BJ (cell line): Measurements from ENCODE around the gene SLC9A5. TPM values are rescaled to one million over a fixed set of nuclear protein-coding genes. Genes with fewer than 3 reads are reported as not detected.

Experiments used
- CTCF ChIA-PET: fragments of 350-600 bp; formaldehyde crosslinking; extraction: SDS; loops from one replicate; lab custom pipeline; 2021; ENCODE audit warnings: antibody characterized with exemption, inconsistent platforms; lab: Yijun Ruan, JAX
- POLR2A ChIA-PET: fragments of 300-600 bp; sonication (Branson Sonifier 250); formaldehyde crosslinking; extraction: SDS; loops from one replicate; lab custom pipeline; 2021; ENCODE audit warnings: antibody characterized with exemption; lab: Charles Lee
- DNase-seq: peaks from one replicate; pipeline ENCODE4 v3.0.0-alpha.2; 2011; ENCODE audit warnings: low read depth
- H3K27me3 ChIP-seq: 2 replicates; pipeline ENCODE4 v1.6.0; 2011; ENCODE audit warnings: low read length; ENCODE audit not compliant: control insufficient read depth, insufficient read depth
- H3K36me3 ChIP-seq: 2 replicates; pipeline ENCODE4 v1.5.1; 2011; ENCODE audit warnings: low read length; ENCODE audit not compliant: control insufficient read depth, insufficient read depth
- H3K4me3 ChIP-seq: 2 replicates; pipeline ENCODE4 v1.5.1; 2011; ENCODE audit warnings: low read depth, mild to moderate bottlenecking, control low read depth, low read length
- polyA plus RNA-seq: library from polyadenylated mRNA; depleted of rRNA; stranded (reverse); fragments of >200 nt; gene quantifications from 2 replicates; pipeline ENCODE4 v1.2.3, GENCODE V29; 2011
- TF ChIP-seq, protein P1 (sequence below): IDR thresholded peaks from 2 replicates; pipeline ENCODE4 v1.5.1; 2011; ENCODE audit warnings: low read depth, mild to moderate bottlenecking, control low read depth, inconsistent platforms, low read length, moderate library complexity; ENCODE audit not compliant: insufficient read depth

The SLC9A5 gene
- polyA plus RNA-seq, 1 experiment = 2.6 TPM

DNA sequence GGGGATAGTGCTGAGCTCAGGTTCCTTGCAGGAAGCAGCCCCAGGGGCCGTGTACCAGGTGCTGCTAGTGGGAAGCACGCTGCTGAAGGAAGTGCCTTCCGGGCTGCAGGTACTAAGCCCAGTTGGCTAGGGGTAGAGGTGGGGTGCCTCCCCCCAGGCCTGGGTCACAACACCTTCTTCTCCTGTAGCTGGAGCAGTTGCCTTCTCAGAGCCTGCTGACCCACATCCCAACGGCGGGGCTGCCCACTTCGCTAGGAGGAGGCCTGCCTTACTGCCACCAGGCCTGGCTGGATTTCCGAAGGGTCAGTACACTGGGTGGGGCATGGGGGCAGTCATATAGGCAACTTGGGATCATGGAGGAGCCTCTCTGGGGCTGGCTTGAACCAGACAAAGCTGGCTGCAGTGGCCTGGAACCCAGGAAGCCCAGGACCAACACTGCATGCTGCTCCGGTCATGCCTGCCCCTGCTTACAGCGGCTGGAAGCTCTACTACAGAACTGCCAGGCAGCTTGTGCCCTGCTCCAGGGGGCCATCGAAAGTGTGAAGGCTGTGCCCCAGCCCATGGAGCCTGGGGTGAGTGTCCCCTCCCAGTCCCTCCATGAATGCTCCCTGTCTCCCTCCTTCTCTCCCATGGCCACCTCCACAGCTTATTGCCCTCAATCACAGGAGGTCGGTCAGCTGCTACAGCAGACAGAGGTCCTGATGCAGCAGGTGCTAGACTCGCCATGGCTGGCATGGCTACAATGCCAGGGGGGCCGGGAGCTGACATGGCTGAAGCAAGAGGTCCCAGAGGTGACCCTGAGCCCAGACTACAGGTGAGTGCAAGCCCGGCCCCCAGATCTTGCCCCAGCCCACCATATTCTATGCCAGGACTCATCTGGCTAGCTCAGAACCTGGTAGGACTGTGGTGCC, 33.0 kb downstream of the SLC9A5 start:
- H3K4me3 ChIP-seq = no peak overlapping the region
- CTCF ChIA-PET = interaction anchor here (0.5 to 5.5 kb wide), 7 partner anchors 13 to 171 kb away, joined by 3 to 39 read pairs (median 5); no protein-coding TSS in a partner anchor
- no peaks in the 10 kb centered on the region for H3K27me3 ChIP-seq
- POLR2A ChIA-PET = interaction anchor here (0.6 kb wide), 2 partner anchors 256 to 618 kb away, joined by 3 to 4 read pairs; no protein-coding TSS in a partner anchor
- no peak for DNase-seq
- TF ChIP-seq, protein P1, sequence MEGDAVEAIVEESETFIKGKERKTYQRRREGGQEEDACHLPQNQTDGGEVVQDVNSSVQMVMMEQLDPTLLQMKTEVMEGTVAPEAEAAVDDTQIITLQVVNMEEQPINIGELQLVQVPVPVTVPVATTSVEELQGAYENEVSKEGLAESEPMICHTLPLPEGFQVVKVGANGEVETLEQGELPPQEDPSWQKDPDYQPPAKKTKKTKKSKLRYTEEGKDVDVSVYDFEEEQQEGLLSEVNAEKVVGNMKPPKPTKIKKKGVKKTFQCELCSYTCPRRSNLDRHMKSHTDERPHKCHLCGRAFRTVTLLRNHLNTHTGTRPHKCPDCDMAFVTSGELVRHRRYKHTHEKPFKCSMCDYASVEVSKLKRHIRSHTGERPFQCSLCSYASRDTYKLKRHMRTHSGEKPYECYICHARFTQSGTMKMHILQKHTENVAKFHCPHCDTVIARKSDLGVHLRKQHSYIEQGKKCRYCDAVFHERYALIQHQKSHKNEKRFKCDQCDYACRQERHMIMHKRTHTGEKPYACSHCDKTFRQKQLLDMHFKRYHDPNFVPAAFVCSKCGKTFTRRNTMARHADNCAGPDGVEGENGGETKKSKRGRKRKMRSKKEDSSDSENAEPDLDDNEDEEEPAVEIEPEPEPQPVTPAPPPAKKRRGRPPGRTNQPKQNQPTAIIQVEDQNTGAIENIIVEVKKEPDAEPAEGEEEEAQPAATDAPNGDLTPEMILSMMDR = no peak
- no peaks in the 10 kb centered on the region; the same call in none of the 2 replicates for H3K36me3 ChIP-seq

DNA sequence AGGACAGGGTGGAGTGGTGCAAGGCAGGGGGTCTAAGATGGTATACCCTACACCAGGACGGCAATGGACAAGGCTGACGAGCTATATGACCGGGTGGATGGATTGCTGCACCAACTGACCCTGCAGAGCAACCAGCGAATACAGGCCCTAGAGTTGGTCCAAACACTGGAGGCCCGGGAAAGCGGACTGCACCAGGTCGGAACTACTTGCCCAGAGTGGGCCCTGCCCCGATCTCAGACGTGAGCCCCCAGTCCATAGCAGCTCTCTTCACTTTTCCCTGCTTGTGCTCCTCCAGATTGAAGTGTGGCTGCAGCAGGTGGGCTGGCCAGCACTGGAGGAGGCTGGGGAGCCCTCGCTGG, 33.6 kb downstream of the SLC9A5 start:
- no peaks in the 10 kb centered on the region for H3K27me3 ChIP-seq
- TF ChIP-seq, protein P1 = no peak
- DNase-seq = no peak
- H3K36me3 ChIP-seq = peaks cover 1% of the 10 kb centered on the region
- ChIA-PET CTCF (interaction anchor here (0.5 to 5.5 kb wide), 6 partner anchors 12 to 170 kb away, joined by 3 to 39 read pairs (median 4); no protein-coding TSS in a partner anchor), POLR2A (no interaction called here)
- H3K4me3 ChIP-seq = no peak overlapping the region

DNA sequence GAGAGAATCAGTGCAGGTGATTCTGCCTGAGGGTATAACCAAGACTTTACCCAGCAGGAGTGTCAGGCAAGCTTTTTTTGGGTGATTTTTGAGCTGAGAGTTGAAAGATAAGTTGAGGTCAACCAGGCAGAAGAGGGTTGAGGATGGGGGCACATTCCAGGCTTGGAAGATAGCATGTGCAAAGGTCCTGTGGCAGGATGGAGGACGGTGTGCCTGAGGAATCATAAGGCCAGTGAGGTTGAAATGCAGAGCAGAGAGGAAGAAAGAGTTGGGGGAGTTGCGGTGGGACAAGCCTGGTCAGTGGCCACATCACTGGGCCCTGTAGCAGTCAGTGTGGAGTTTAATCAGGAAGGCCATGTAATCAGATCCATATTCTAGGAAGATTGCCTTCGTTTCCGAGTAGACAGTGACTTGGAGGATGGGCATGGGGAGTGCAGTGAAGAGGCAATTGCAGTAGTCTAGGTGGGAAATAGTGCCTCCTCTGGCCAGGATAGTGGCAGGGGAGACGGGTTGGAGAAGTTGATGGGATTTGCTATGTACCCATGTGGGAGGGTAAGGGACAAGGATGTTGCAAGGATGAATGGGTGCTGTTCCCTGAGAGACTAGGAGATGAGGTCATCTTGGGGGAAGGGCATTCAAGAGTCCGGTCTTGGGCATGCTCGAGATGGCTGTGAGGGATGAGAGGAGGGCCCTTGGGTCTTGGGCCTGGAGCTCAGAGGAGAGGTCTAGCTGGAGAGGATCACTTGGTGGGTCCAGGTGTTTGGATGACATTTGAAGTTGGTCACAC, 34.5 kb downstream of the SLC9A5 start:
- no peak for DNase-seq
- Histone ChIP-seq H3K27me3 (no peaks in the 10 kb centered on the region), H3K4me3 (no peak overlapping the region), H3K36me3 (peaks cover 1% of the 10 kb centered on the region)
- CTCF ChIA-PET = interaction anchor here (0.9 to 5.5 kb wide), 5 partner anchors 12 to 32 kb away, joined by 4 to 39 read pairs (median 6); no protein-coding TSS in a partner anchor
- TF ChIP-seq, protein P1 = no peak
- POLR2A ChIA-PET = no interaction called here

DNA sequence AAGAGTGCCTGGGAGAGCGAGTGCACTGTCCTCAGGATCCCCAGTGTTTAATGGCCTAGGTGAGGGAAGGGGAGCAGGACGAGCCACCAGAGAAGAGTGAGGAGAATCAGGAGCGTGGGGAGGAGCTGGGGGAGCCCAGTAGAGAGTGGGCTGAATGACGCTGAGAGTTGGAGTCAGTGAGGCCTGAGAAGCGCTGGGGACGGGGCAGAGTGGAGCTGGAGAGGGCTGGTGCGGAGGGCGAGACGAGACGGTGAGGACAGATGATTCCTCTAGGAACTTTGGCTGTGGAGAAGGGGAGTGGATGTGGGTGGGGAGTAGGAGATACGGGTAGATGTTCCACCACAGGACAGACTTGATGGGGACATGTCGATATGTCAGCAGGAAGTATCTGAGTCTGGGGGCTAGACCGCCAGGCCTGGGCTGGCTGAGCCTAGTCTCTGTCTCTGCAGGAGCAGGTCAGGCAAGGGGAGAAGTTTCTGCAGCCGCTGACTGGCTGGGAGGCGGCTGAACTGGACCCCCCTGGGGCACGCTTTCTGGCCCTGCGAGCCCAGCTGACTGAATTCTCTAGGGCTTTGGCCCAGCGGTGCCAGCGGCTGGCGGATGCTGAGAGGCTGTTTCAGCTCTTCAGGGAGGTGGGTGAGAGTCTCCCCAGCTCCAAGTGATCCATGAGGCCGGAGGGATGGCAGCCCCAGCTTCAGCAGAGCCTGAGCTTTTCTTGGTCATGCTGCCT, 35.2 kb downstream of the SLC9A5 start:
- Histone ChIP-seq H3K27me3 (no peaks in the 10 kb centered on the region), H3K36me3 (peaks cover 1% of the 10 kb centered on the region), H3K4me3 (no peak overlapping the region)
- ChIA-PET CTCF (interaction anchor here (0.9 to 5.5 kb wide), 8 partner anchors 11 to 182 kb away, joined by 3 to 39 read pairs (median 6); no protein-coding TSS in a partner anchor), POLR2A (interaction anchor here (0.6 kb wide), 1 partner anchor 39 kb away, joined by 3 read pairs; no protein-coding TSS in a partner anchor)
- DNase-seq = no peak
- TF ChIP-seq, protein P1 = no peak
